Natural killer cell (primary cell): ENCODE measurements around the gene TENT5C. TPM values are rescaled to one million over a fixed set of nuclear protein-coding genes. Genes with fewer than 3 reads are reported as not detected.

Experiments used
- ATAC-seq, 3 donors: fragments of 150-1000 bp in 2 of 3; fragments of 200-7000 bp in 1 of 3; cut with Tn5 transposase; 1 replicate in 1 of 3; 2 replicates in 2 of 3; pipeline ENCODE4 v1.10.0; 2021; ENCODE audit warnings: mild to moderate bottlenecking in 2 of 3, moderate library complexity in 2 of 3
- DNase-seq, 2 donors: peaks; one replicate each; pipeline versions ENCODE4 v3.0.0 to v3.0.0-alpha.2; 2013 to 2021; ENCODE audit warnings: mixed read lengths in 1 of 2
- H3K27ac ChIP-seq: one replicate; pipeline ENCODE4 v1.5.1; 2013; ENCODE audit warnings: mild to moderate bottlenecking, low read length
- H3K27me3 ChIP-seq: one replicate; pipeline ENCODE4 v1.6.1; 2013; ENCODE audit warnings: low read length; ENCODE audit not compliant: control insufficient read depth, insufficient read depth
- H3K36me3 ChIP-seq: one replicate; pipeline ENCODE4 v1.6.1; 2013; ENCODE audit warnings: low read length; ENCODE audit not compliant: control insufficient read depth, insufficient read depth
- H3K4me1 ChIP-seq: one replicate; pipeline ENCODE4 v1.6.1; 2013; ENCODE audit warnings: low read length; ENCODE audit not compliant: control insufficient read depth, insufficient read depth
- H3K4me3 ChIP-seq: one replicate; pipeline ENCODE4 v1.5.1; 2013; ENCODE audit warnings: low read length
- H3K9me3 ChIP-seq: one replicate; pipeline ENCODE4 v1.6.1; 2013; ENCODE audit warnings: low read length; ENCODE audit not compliant: control insufficient read depth, insufficient read depth
- H3K27ac Mint-ChIP-seq, 2 donors: one replicate each; pipeline ENCODE4 v1.8.0; 2022; ENCODE audit warnings: mild to moderate bottlenecking in 2 of 2, mixed read lengths in 2 of 2, moderate library complexity in 1 of 2
- H3K27me3 Mint-ChIP-seq, 2 donors: one replicate each; pipeline ENCODE4 v1.8.0; 2022; ENCODE audit warnings: low read depth in 2 of 2, mixed read lengths in 2 of 2
- H3K36me3 Mint-ChIP-seq: one replicate; pipeline ENCODE4 v1.8.0; 2022; ENCODE audit warnings: mixed read lengths
- H3K4me1 Mint-ChIP-seq, 2 donors: one replicate each; pipeline ENCODE4 v1.8.0; 2022; ENCODE audit warnings: mixed read lengths in 2 of 2
- H3K4me3 Mint-ChIP-seq: one replicate; pipeline ENCODE4 v1.8.0; 2022; ENCODE audit warnings: mild to moderate bottlenecking, moderate library complexity, mixed read lengths
- H3K9me3 Mint-ChIP-seq, 2 donors: one replicate each; pipeline ENCODE4 v1.8.0; 2022; ENCODE audit warnings: mixed read lengths in 2 of 2
- WGBS: methylation state at CpG from one replicate; pipeline ENCODE4 v1.1.7; 2013; ENCODE audit warnings: missing lambda C conversion rate; ENCODE audit not compliant: insufficient coverage; 5-methylcytosine and 5-hydroxymethylcytosine counted together
- intact Hi-C: fragments of 100-400 bp; cut with micrococcal nuclease; formaldehyde crosslinking; loops from one replicate; pipeline ENCODE4 v1.14.2; 2022
- total RNA-seq, 4 donors: library from RNA; stranded (reverse); fragments of 120-200 nt in 1 of 4; gene quantifications; one replicate each; pipeline versions ENCODE4 v1.2.3 to v1.2.4, GENCODE V29; 2013 to 2022
- TF ChIP-seq, protein P1 (sequence below): fragments of 200-600 bp; IDR thresholded peaks from one replicate; pipeline ENCODE4 v1.8.0; 2022; ENCODE audit warnings: antibody characterized with exemption

TENT5C gene
- total RNA-seq, 3 donors from 2014 or later (not counting 1 experiment from before 2014, with no cell fraction given): 80.6 to 109 (median 90.9) TPM

DNA sequence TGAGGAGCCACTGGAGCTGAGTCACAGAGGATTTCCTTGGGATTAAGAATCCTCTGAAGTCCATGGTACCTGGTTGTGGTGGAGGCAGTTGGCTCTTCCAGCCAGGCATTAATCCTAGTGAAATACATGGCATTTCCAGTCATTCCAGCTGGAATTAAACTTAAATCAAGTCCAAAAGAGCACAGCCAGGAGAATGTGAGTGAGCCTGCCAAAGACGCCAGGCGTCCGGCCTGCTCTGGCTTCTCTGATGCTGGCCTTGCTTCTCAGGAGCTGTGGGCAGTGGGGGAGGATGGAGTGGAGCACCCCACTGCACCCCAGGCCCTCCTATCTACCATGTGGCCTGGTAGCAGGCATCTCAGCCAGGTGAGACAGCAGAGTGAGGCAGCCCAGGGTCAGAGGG, 23.4 kb upstream of the TENT5C start:
- intact Hi-C loops: no loop called here
- no peaks in the 10 kb centered on the region for H3K9me3 Mint-ChIP-seq
- no peak overlapping the region for H3K27ac ChIP-seq
- no peaks in the 10 kb centered on the region for H3K36me3 ChIP-seq
- no peaks in the 10 kb centered on the region for H3K36me3 Mint-ChIP-seq
- 82% methylated on average over 3 of the region's 3 CpGs for WGBS
- no peak overlapping the region for H3K4me3 Mint-ChIP-seq
- H3K4me3 ChIP-seq: no peak overlapping the region
- no peaks in the 10 kb centered on the region for H3K9me3 ChIP-seq
- TF ChIP-seq, protein P1, sequence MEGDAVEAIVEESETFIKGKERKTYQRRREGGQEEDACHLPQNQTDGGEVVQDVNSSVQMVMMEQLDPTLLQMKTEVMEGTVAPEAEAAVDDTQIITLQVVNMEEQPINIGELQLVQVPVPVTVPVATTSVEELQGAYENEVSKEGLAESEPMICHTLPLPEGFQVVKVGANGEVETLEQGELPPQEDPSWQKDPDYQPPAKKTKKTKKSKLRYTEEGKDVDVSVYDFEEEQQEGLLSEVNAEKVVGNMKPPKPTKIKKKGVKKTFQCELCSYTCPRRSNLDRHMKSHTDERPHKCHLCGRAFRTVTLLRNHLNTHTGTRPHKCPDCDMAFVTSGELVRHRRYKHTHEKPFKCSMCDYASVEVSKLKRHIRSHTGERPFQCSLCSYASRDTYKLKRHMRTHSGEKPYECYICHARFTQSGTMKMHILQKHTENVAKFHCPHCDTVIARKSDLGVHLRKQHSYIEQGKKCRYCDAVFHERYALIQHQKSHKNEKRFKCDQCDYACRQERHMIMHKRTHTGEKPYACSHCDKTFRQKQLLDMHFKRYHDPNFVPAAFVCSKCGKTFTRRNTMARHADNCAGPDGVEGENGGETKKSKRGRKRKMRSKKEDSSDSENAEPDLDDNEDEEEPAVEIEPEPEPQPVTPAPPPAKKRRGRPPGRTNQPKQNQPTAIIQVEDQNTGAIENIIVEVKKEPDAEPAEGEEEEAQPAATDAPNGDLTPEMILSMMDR: no peak
- peaks cover 6% of the 10 kb centered on the region in 2 donors for H3K4me1 Mint-ChIP-seq
- no peak for ATAC-seq
- DNase-seq: no peak
- no peaks in the 10 kb centered on the region for H3K27me3 Mint-ChIP-seq
- H3K27ac Mint-ChIP-seq: no peak overlapping the region
- no peaks in the 10 kb centered on the region for H3K4me1 ChIP-seq
- H3K27me3 ChIP-seq: no peaks in the 10 kb centered on the region

DNA sequence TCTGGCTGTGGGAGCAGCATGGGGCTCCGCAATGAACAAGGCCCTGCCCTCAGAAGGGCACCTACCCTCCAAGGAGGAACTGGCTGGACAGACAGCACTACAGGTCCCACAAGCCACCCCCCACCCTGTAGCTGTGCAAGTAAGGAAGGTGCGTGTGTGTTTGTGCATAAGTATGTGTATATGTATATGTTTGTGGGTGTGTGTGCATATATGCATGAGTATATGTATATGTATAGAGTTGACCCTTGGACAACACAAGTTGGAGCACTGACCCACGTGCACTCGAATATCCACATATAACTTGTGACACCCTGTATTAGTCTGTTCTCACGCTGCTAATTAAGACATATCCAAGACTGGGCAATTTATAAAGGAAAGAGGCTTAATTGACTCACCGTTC, 22.6 kb upstream of the TENT5C start:
- H3K27me3 ChIP-seq: no peaks in the 10 kb centered on the region
- TF ChIP-seq, protein P1: no peak
- Mint-ChIP-seq H3K27me3 (no peaks in the 10 kb centered on the region), H3K27ac (no peak overlapping the region), H3K36me3 (no peaks in the 10 kb centered on the region), H3K4me3 (no peak overlapping the region), H3K9me3 (no peaks in the 10 kb centered on the region), H3K4me1 (peaks cover 6% of the 10 kb centered on the region in 2 donors)
- no peak overlapping the region for H3K27ac ChIP-seq
- H3K9me3 ChIP-seq: no peaks in the 10 kb centered on the region
- DNase-seq (no peak), ATAC-seq (no peak)
- no peaks in the 10 kb centered on the region for H3K36me3 ChIP-seq
- intact Hi-C loops: no loop called here
- no peak overlapping the region for H3K4me3 ChIP-seq
- WGBS: 97% methylated on average over 5 of the region's 6 CpGs
- no peaks in the 10 kb centered on the region for H3K4me1 ChIP-seq

DNA sequence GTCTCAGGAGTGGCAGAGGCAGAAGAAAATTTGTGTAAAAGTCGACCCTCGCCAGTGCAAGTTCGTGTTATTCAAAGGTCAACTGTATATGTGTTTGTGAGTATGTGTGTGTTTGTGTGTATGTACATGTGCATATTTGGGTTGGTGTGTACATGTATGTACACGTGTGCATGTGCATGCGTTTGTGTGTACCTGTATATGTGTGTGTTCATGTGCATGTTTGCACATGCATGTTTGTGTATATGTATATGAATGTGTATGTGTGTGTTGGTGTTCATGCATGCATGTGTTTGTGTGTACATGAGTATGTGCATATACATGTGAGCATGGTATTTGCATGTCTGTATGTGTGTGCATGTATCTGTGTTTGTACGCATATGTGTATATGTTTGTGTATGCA, 21.7 kb upstream of the TENT5C start:
- ATAC-seq (no peak), DNase-seq (no peak)
- Mint-ChIP-seq H3K36me3 (no peaks in the 10 kb centered on the region), H3K4me3 (no peak overlapping the region), H3K27ac (no peak overlapping the region), H3K4me1 (peaks cover 6% of the 10 kb centered on the region in 2 donors), H3K9me3 (no peaks in the 10 kb centered on the region), H3K27me3 (no peaks in the 10 kb centered on the region)
- 97% methylated on average over 6 of the region's 6 CpGs for WGBS
- Histone ChIP-seq H3K27me3 (no peaks in the 10 kb centered on the region), H3K36me3 (no peaks in the 10 kb centered on the region), H3K27ac (no peak overlapping the region), H3K4me1 (no peaks in the 10 kb centered on the region), H3K9me3 (no peaks in the 10 kb centered on the region), H3K4me3 (no peak overlapping the region)
- TF ChIP-seq, protein P1: no peak
- intact Hi-C loops: no loop called here

DNA sequence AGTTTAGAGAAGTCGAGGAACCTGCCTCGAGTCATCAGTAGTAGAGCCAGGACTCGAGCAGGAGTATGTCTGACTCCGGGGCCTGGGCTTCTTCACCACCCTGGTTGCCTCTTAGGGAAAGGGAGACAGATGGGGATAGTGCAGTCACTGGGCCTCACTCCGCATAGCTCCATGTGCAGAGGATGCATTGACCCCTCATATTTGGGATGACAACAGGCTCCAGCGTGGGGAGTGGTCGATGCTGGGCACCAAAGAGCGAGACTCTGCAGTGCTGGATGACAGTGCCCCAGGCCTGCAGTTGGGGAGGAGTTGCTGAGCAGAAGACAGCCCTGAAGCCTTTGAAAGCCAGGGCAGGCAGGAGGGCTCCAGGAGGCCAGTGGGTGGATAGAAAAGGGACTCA, 20.8 kb upstream of the TENT5C start:
- H3K36me3 ChIP-seq: no peaks in the 10 kb centered on the region
- WGBS: 94% methylated on average over 8 of the region's 8 CpGs
- no peak overlapping the region for H3K4me3 Mint-ChIP-seq
- intact Hi-C loops: no loop called here
- DNase-seq: no peak
- ATAC-seq: no peak
- no peak overlapping the region for H3K27ac ChIP-seq
- H3K4me1 Mint-ChIP-seq: peaks cover 6% of the 10 kb centered on the region in 2 donors
- TF ChIP-seq, protein P1: no peak
- no peaks in the 10 kb centered on the region for H3K4me1 ChIP-seq
- H3K27me3 ChIP-seq: no peaks in the 10 kb centered on the region
- no peak overlapping the region for H3K27ac Mint-ChIP-seq
- no peaks in the 10 kb centered on the region for H3K9me3 Mint-ChIP-seq
- H3K4me3 ChIP-seq: no peak overlapping the region
- no peaks in the 10 kb centered on the region for H3K36me3 Mint-ChIP-seq
- no peaks in the 10 kb centered on the region for H3K27me3 Mint-ChIP-seq
- no peaks in the 10 kb centered on the region for H3K9me3 ChIP-seq
